Measurements from ENCODE around the gene ATXN1. TPM values are rescaled to one million over a fixed set of nuclear protein-coding genes. Genes with fewer than 3 reads are reported as not detected.

Gene ATXN1
- total and polyA plus RNA-seq, 2 of the 8 experiments (the other 6 are each of a cell fraction or from before 2014, with no cell fraction given): 1.6 to 4.0 TPM

GRCh38 chr6:16602035-16602434, 159.2 kb downstream of the ATXN1 start:
- Histone ChIP-seq H3K27ac (ENCODE audit: low read depth, low read length) (no peak overlapping the region), H3K9me3 (ENCODE audit: insufficient read depth in 2 of 2, low read depth in 1 of 2, low read length in 1 of 2) (no peaks in the 10 kb centered on the region), H3K9ac (replicated peaks in 1 of 4; ENCODE audit: extremely low read depth in 1 of 4, low read depth in 3 of 4, low read length in 3 of 4) (no peak overlapping the region), H3K14ac (ENCODE audit: insufficient read length) (no peak overlapping the region), H2BK15ac (ENCODE audit: low read length) (no peak overlapping the region), H4K91ac (replicated peaks; ENCODE audit: insufficient read length, low read length) (no peak overlapping the region), H3K56ac (replicated peaks; ENCODE audit: insufficient read length, low read depth, low read length) (no peak overlapping the region), H2BK120ac (replicated peaks; ENCODE audit: low read depth, low read length) (no peak overlapping the region), H2AK5ac (ENCODE audit: low read depth, low read length) (no peak overlapping the region), H4K8ac (ENCODE audit: extremely low read depth, insufficient read depth, low read length) (no peak overlapping the region), H3K4me2 (ENCODE audit: insufficient read depth in 1 of 2, low read depth in 2 of 2, low read length in 2 of 2) (no peak overlapping the region), H3K27me3 (replicated peaks in 1 of 4; ENCODE audit: control insufficient read depth in 3 of 4, extremely low read depth in 1 of 4, insufficient read depth in 3 of 4, low read length in 3 of 4) (no peaks in the 10 kb centered on the region), H2BK5ac (ENCODE audit: low read depth, low read length) (no peak overlapping the region), H2AFZ (ENCODE audit: low read length) (no peak overlapping the region), H4K20me1 (replicated peaks in 1 of 2; ENCODE audit: control insufficient read depth in 1 of 2, insufficient read depth in 2 of 2, low read length in 2 of 2) (no peaks in the 10 kb centered on the region), H2BK20ac (ENCODE audit: low read length) (no peak overlapping the region), H3K79me1 (ENCODE audit: low read depth, low read length) (peaks cover 3% of the 10 kb centered on the region; the same call in 1 of the 2 replicates), H3K79me2 (ENCODE audit: control insufficient read depth in 1 of 2, insufficient read depth in 2 of 2, low read length in 2 of 2) (no peaks in the 10 kb centered on the region), H3K23ac (ENCODE audit: insufficient read length) (no peak overlapping the region), H3K4ac (replicated peaks; ENCODE audit: insufficient read length, low read depth, low read length) (no peak overlapping the region), H3K4me3 (ENCODE audit: extremely low read depth in 1 of 4, insufficient read depth in 2 of 4, low read depth in 3 of 4, low read length in 4 of 4) (no peak overlapping the region), H4K5ac (ENCODE audit: insufficient read length, low read depth, low read length) (no peak overlapping the region), H3K23me2 (ENCODE audit: low read depth, low read length) (no peaks in the 10 kb centered on the region), H3K18ac (ENCODE audit: extremely low read depth, low read length) (no peak overlapping the region), H3K36me3 (ENCODE audit: control insufficient read depth in 2 of 4, insufficient read depth in 4 of 4, low read length in 3 of 4) (no peaks in the 10 kb centered on the region), H2BK12ac (ENCODE audit: low read depth, low read length) (no peak overlapping the region), H3K4me1 (replicated peaks in 1 of 4; ENCODE audit: control insufficient read depth in 3 of 4, insufficient read depth in 4 of 4, low read length in 3 of 4) (no peaks in the 10 kb centered on the region)
- CTCF ChIA-PET (ENCODE audit: partially characterized antibody): interaction anchor here (0.7 to 1.4 kb wide), 3 partner anchors 9 to 161 kb away, joined by 3 read pairs; no protein-coding TSS in a partner anchor
- FAIRE-seq: no peak
- no peak for DNase-seq (ENCODE audit: low read depth in 1 of 2, low spot score in 2 of 2)
- WGBS, 2 experiments (ENCODE audit: extremely low coverage in 1 of 2, insufficient coverage in 1 of 2, insufficient read length in 1 of 2, insufficient replicate concordance in 2 of 2, low coverage in 1 of 2, low lambda C conversion rate in 2 of 2, missing lambda C conversion rate in 1 of 2): 100% methylated on average over 3 of the region's 3 CpGs; no CpG with 5 or more reads in 1 of the 2 experiments
- POLR2A ChIA-PET (ENCODE audit: partially characterized antibody): interaction anchor here (0.6 kb wide), 1 partner anchor 71 kb away, joined by 3 read pairs; no protein-coding TSS in a partner anchor
- TF ChIP-seq CBX8 (IDR thresholded peaks at IDR 0.05; ENCODE audit: borderline replicate concordance, low read depth, low read length) (no peak), HDAC2 (IDR thresholded peaks at IDR 0.05; ENCODE audit: borderline replicate concordance in 1 of 2, low read depth in 2 of 2, low read length in 2 of 2) (no peak), TAF1 (IDR thresholded peaks at IDR 0.05; ENCODE audit: low read depth, low read length) (no peak), RBBP5 (IDR thresholded peaks at IDR 0.05; ENCODE audit: borderline replicate concordance, low read depth, low read length) (no peak), EZH2 (IDR thresholded peaks at IDR 0.05; ENCODE audit: low read depth, low read length, severe bottlenecking) (no peak), CHD1 (IDR thresholded peaks at IDR 0.05; ENCODE audit: low read depth, low read length) (no peak), SP4 (IDR thresholded peaks at IDR 0.05; ENCODE audit: low read length) (no peak), CEBPB (IDR thresholded peaks at IDR 0.05; ENCODE audit: low read depth, low read length) (no peak)
